ENCODE results near the gene ABCB8. TPM values are rescaled to one million over a fixed set of nuclear protein-coding genes. Genes with fewer than 3 reads are reported as not detected.

The ABCB8 gene
- polyA plus RNA-seq, 1 of the 3 experiments (the other 2 are of a cell fraction) = 36.0 TPM

- Histone ChIP-seq H3K79me2 (ENCODE audit: insufficient read depth) (no peaks in the 10 kb centered on the region), H4K20me1 (ENCODE audit: insufficient read depth) (no peaks in the 10 kb centered on the region), H3K9me2 (no peaks in the 10 kb centered on the region), H3K9ac (no peak overlapping the region), H3K9me3 (no peaks in the 10 kb centered on the region), H2AFZ (ENCODE audit: low read depth) (no peak overlapping the region), H3F3A (replicated peaks; ENCODE audit: insufficient read depth) (no peaks in the 10 kb centered on the region), H3K36me3 (replicated peaks in 1 of 2; ENCODE audit: control insufficient read depth in 1 of 2, insufficient read depth in 2 of 2, low read length in 1 of 2) (no peaks in the 10 kb centered on the region), H3K4me1 (ENCODE audit: control insufficient read depth in 1 of 2, insufficient read depth in 2 of 2, low read depth in 1 of 2, low read length in 1 of 2) (peaks cover 0 to 14% of the 10 kb centered on the region in 2 experiments; a peak in 1 of 4 replicates), H3K27ac (ENCODE audit: low read depth in 2 of 2, low read length in 1 of 2) (no peak overlapping the region), H3K27me3 (ENCODE audit: insufficient read depth) (0 out of 2 replicates have a peak, but pooled peaks cover 5% of the 10 kb centered on the region), H3K4me3 (ENCODE audit: low read depth in 2 of 2, low read length in 1 of 2) (no peak overlapping the region), H3K4me2 (no peak overlapping the region)
- ChIA-PET POLR2A (no interaction called here), CTCF (interaction anchor here (1.2 to 11.3 kb wide), 9 partner anchors 14 to 556 kb away, joined by 3 to 151 read pairs (median 31); partner anchors contain the start of genes ATG9B and NOS3)
- no peak for DNase-seq
- TF ChIP-seq USF1 (IDR thresholded peaks at IDR 0.05; ENCODE audit: borderline replicate concordance, low read depth) = no peak
- no peak for TF ChIP-seq TCF12 (IDR thresholded peaks at IDR 0.05)
- TF ChIP-seq EP300 (IDR thresholded peaks at IDR 0.05; ENCODE audit: borderline replicate concordance in 1 of 2, low read depth in 1 of 2, low read length in 1 of 2) = no peak
- TF ChIP-seq ZBTB33 (IDR thresholded peaks at IDR 0.05; ENCODE audit: borderline replicate concordance, low read depth) = no peak
- TF ChIP-seq JUND (IDR thresholded peaks at IDR 0.05) = no peak
- no peak for TF ChIP-seq RFX5 (IDR thresholded peaks at IDR 0.05; ENCODE audit: low read length)
- no peak for TF ChIP-seq GATA2 (CRISPR knock-in tag; IDR thresholded peaks at IDR 0.05)
- no peak for TF ChIP-seq NFIC (IDR thresholded peaks at IDR 0.05; ENCODE audit: borderline replicate concordance)
- no peak for TF ChIP-seq TEAD4 (IDR thresholded peaks at IDR 0.05; ENCODE audit: borderline replicate concordance, insufficient read depth)
- no peak for TF ChIP-seq NRF1 (IDR thresholded peaks at IDR 0.05; ENCODE audit: low read depth, low read length)
- no peak for TF ChIP-seq PBX3 (IDR thresholded peaks at IDR 0.05)
- no peak for TF ChIP-seq YY1 (IDR thresholded peaks at IDR 0.05; ENCODE audit: low read depth)
- no peak for TF ChIP-seq SIN3A (IDR thresholded peaks at IDR 0.05; ENCODE audit: borderline replicate concordance, low read depth, low read length)
- TF ChIP-seq EZH2phosphoT487 (IDR thresholded peaks at IDR 0.05; ENCODE audit: borderline replicate concordance, low read depth) = no peak
- TF ChIP-seq ELF1 (IDR thresholded peaks at IDR 0.05) = no peak
- no peak for TF ChIP-seq IRF3 (IDR thresholded peaks at IDR 0.05; ENCODE audit: low read depth, low read length)
- 76% methylated on average over 9 of the region's 9 CpGs for WGBS (ENCODE audit: low lambda C conversion rate)
These were observed 22.7 kb upstream of the ABCB8 start for GRCh38 chr7:151005566-151005965.

Data from SK-N-SH (cell line).